Measurements from ENCODE around the gene KMT5C. TPM values are rescaled to one million over a fixed set of nuclear protein-coding genes. Genes with fewer than 3 reads are reported as not detected.

KMT5C gene
- total RNA-seq, 1 donor from 2014 or later = 105 TPM

DNA sequence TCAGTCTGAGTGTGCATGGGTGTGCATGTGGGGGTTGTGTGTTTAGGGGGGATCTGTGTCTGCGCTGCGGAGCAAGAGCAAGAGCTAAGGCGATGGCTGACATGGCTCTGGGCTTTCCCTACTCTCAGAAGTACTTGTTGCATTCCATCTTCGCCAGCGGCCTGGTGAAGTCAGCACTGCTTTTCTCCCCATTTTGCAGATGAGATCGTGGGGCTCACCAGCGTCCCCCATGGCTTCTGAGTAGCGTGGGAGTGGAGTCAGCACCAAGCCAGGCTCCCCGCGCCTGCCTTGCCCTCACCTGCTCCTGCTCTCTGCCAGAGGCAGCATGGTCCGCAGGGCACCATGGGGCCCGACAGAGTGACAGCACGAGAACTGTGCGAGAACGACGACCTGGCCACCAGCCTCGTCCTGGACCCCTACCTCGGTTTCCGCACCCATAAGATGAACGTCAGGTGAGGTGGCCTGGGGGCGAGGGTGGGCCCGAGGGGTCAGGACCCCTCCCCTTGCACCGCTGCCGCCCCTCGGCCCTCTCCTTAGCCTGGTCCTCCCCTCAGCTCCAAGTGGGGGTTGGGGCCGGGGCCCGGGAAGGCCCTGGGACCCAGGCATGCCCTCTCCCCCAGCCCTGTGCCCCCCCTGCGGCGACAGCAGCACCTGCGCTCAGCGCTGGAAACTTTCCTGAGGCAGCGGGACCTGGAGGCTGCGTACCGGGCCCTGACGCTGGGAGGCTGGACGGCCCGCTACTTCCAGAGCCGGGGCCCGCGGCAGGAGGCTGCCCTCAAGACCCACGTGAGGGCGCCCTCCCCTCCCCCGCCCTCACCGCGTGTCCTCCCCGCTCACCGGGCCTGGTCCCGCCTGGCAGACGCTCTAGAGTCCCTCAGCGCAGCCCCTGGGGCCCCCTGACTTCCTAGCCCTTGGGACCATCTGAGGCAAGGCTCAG lies 2.2 kb downstream of the KMT5C start:
- Mint-ChIP-seq H3K27me3 (ENCODE audit: unreplicated experiment) (peaks cover 24% of the 10 kb centered on the region), H3K9me3 (ENCODE audit: unreplicated experiment) (peaks cover 13% of the 10 kb centered on the region), H3K4me3 (ENCODE audit: unreplicated experiment) (peak overlapping the region; percentile 87), H3K27ac (ENCODE audit: unreplicated experiment) (peak overlapping the region; percentile 15), H3K4me1 (ENCODE audit: low read depth, unreplicated experiment) (peaks cover 17% of the 10 kb centered on the region), H3K36me3 (ENCODE audit: unreplicated experiment) (peaks cover 3% of the 10 kb centered on the region)
- TF ChIP-seq, protein P1, sequence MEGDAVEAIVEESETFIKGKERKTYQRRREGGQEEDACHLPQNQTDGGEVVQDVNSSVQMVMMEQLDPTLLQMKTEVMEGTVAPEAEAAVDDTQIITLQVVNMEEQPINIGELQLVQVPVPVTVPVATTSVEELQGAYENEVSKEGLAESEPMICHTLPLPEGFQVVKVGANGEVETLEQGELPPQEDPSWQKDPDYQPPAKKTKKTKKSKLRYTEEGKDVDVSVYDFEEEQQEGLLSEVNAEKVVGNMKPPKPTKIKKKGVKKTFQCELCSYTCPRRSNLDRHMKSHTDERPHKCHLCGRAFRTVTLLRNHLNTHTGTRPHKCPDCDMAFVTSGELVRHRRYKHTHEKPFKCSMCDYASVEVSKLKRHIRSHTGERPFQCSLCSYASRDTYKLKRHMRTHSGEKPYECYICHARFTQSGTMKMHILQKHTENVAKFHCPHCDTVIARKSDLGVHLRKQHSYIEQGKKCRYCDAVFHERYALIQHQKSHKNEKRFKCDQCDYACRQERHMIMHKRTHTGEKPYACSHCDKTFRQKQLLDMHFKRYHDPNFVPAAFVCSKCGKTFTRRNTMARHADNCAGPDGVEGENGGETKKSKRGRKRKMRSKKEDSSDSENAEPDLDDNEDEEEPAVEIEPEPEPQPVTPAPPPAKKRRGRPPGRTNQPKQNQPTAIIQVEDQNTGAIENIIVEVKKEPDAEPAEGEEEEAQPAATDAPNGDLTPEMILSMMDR (IDR thresholded peaks at IDR 0.05; ENCODE audit: partially characterized antibody, unreplicated experiment) = no peak
- no peak for DNase-seq

DNA sequence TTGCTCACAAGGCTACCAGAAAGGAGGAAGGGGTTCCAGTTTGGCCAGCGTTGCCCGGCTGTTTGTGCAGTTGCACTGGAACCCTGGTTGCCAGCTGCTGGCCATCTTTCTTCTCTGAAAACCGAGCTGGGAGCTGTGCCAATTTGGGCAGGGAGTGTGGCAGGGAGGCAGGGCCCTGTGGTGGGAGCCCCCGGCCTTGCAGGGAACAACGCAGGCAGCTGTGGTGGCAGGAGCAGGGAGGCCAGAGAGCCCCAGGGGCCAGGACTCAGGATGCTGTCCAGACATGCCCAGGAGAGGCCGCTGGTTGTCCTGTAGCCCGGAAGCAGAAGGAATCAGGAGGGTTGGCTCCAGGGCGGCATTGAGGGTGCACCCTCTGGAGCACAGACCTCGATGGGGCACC lies 4.8 kb downstream of the KMT5C start:
- peaks cover 11% of the 10 kb centered on the region for H3K27me3 Mint-ChIP-seq (ENCODE audit: unreplicated experiment)
- H3K9me3 Mint-ChIP-seq (ENCODE audit: unreplicated experiment) = peaks cover 6% of the 10 kb centered on the region
- no peak overlapping the region for H3K27ac Mint-ChIP-seq (ENCODE audit: unreplicated experiment)
- H3K4me3 Mint-ChIP-seq (ENCODE audit: unreplicated experiment) = no peak overlapping the region
- H3K36me3 Mint-ChIP-seq (ENCODE audit: unreplicated experiment) = peaks cover 3% of the 10 kb centered on the region
- peaks cover 29% of the 10 kb centered on the region for H3K4me1 Mint-ChIP-seq (ENCODE audit: low read depth, unreplicated experiment)
- TF ChIP-seq, protein P1 (IDR thresholded peaks at IDR 0.05; ENCODE audit: partially characterized antibody, unreplicated experiment) = no peak
- DNase-seq = no peak

GRCh38 chr19:55345101-55345817 lies 5.6 kb downstream of the KMT5C start:
- no peak for DNase-seq
- no peaks in the 10 kb centered on the region for H3K36me3 Mint-ChIP-seq (ENCODE audit: unreplicated experiment)

GRCh38 chr19:55345818-55346724 lies 6.4 kb downstream of the KMT5C start:
- H3K36me3 Mint-ChIP-seq (ENCODE audit: unreplicated experiment) = no peaks in the 10 kb centered on the region
- peak; percentile 59 for DNase-seq
- TF ChIP-seq, protein P1 (IDR thresholded peaks at IDR 0.05; ENCODE audit: partially characterized antibody, unreplicated experiment) = no peak
- H3K4me3 Mint-ChIP-seq (ENCODE audit: unreplicated experiment) = no peak overlapping the region
- peak overlapping the region; percentile 81 for H3K27ac Mint-ChIP-seq (ENCODE audit: unreplicated experiment)
- peaks cover 10% of the 10 kb centered on the region for H3K27me3 Mint-ChIP-seq (ENCODE audit: unreplicated experiment)
- peaks cover 6% of the 10 kb centered on the region for H3K9me3 Mint-ChIP-seq (ENCODE audit: unreplicated experiment)
- peaks cover 31% of the 10 kb centered on the region for H3K4me1 Mint-ChIP-seq (ENCODE audit: low read depth, unreplicated experiment)

More at GRCh38 chr19:55345101-55345817, 5.6 kb downstream of the KMT5C start:
- peaks cover 8% of the 10 kb centered on the region for H3K27me3 Mint-ChIP-seq (ENCODE audit: unreplicated experiment)
- peak overlapping the region; percentile 63 for H3K4me3 Mint-ChIP-seq (ENCODE audit: unreplicated experiment)
- TF ChIP-seq, protein P1 (IDR thresholded peaks at IDR 0.05; ENCODE audit: partially characterized antibody, unreplicated experiment) = no peak
- peaks cover 3% of the 10 kb centered on the region for H3K9me3 Mint-ChIP-seq (ENCODE audit: unreplicated experiment)
- H3K4me1 Mint-ChIP-seq (ENCODE audit: low read depth, unreplicated experiment) = peaks cover 29% of the 10 kb centered on the region
- H3K27ac Mint-ChIP-seq (ENCODE audit: unreplicated experiment) = peak overlapping the region; percentile 81

Measured in glutamatergic neuron (in vitro differentiated cells).